Stimulated activated effector memory CD8-positive, alpha-beta T cell treated with anti-CD3 and anti-CD28 coated beads, Interleukin-12 subunit alpha, Interleukin-12 subunit beta, amount 100 ng/mL, for 72 hours (primary cell): ENCODE data around the gene EBPL.

Experiments used
- ATAC-seq: fragments of 150-1000 bp; cut with Tn5 transposase; 2 replicates; pipeline ENCODE4 v1.10.0; 2021
- DNase-seq, 2 donors: peaks; one replicate each; pipeline ENCODE4 v3.0.0; 2021 to 2022; ENCODE audit warnings: low spot score in 2 of 2
- H3K27ac Mint-ChIP-seq: one replicate; pipeline ENCODE4 v1.8.0; 2022; ENCODE audit warnings: mild to moderate bottlenecking, mixed read lengths
- H3K36me3 Mint-ChIP-seq: one replicate; pipeline ENCODE4 v1.8.0; 2022; ENCODE audit warnings: mild to moderate bottlenecking, mixed read lengths
- H3K4me1 Mint-ChIP-seq: one replicate; pipeline ENCODE4 v1.8.0; 2022; ENCODE audit warnings: mixed read lengths
- H3K4me3 Mint-ChIP-seq: one replicate; pipeline ENCODE4 v1.8.0; 2022; ENCODE audit warnings: mild to moderate bottlenecking, mixed read lengths
- H3K9me3 Mint-ChIP-seq: one replicate; pipeline ENCODE4 v1.8.0; 2022; ENCODE audit warnings: mixed read lengths

EBPL gene

DNA sequence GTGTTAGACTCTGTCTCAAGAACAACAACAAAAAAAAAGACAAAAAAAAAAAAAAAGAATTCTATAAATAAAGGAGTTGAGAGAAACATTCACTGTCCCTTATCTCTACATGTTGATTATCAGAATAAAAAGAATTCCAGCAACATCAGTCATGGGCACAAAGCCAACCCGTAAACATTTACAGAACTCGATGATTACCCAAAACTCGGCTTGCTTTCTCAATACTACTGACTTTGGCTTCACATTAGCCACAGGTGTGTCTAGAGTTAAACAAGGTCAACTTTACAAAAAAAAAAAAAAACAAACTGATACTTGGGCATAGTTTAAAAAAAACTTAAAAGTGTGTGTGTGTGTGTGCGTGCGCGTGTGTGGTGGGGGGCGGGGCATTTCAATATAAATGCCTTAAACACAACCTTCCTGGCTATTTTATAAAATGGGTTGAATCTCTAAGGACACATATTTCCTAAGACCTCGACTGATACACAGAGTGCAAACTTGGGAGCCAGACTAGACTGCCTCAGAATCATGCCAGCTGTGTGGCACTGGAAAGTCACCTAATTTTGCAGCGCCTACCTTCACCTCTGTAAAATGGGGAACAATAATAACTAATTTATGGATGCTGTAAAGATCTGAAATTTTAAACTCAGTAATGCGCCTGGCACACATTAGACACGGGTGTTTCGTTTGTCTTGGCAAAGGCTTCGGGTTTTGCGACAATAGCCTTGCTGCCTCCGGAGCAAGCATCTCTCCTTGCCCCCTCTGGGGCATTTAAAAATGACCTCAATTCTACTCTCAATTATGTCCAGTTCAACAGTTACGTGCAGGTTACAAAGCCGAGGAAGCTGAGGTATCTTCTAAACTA lies 922 bp downstream of the EBPL start:
- ATAC-seq (peak; percentile 11), DNase-seq (no peak)
- H3K4me3 Mint-ChIP-seq: peak overlapping the region; percentile 76
- peaks cover 18% of the 10 kb centered on the region for H3K4me1 Mint-ChIP-seq
- H3K27ac Mint-ChIP-seq: peak overlapping the region; percentile 43
- H3K9me3 Mint-ChIP-seq: no peaks in the 10 kb centered on the region
- H3K36me3 Mint-ChIP-seq: peaks cover 4% of the 10 kb centered on the region

DNA sequence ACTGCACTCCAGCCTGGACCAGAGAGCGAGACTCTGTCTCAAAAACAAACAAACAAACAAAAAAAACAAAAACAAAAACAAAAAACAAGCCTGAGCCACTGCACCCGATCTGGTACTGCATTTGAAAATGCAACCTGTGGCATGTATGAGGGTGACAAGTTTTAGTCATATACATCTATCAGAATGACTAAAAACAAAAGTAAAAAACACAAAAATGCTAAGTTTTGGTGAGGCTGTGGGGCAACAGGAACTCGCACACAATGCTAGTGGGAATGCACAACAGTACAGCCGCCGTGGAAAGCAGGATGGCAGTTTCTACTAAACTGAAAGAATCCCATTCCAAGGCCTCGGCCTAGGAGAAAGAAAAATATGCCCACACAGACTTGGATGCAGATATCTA lies 7.8 kb downstream of the EBPL start:
- DNase-seq (no peak), ATAC-seq (peak; percentile 98)
- Mint-ChIP-seq H3K27ac (no peak overlapping the region), H3K9me3 (no peaks in the 10 kb centered on the region), H3K36me3 (peaks cover 17% of the 10 kb centered on the region), H3K4me1 (peaks cover 22% of the 10 kb centered on the region), H3K4me3 (peak overlapping the region; percentile 45)

DNA sequence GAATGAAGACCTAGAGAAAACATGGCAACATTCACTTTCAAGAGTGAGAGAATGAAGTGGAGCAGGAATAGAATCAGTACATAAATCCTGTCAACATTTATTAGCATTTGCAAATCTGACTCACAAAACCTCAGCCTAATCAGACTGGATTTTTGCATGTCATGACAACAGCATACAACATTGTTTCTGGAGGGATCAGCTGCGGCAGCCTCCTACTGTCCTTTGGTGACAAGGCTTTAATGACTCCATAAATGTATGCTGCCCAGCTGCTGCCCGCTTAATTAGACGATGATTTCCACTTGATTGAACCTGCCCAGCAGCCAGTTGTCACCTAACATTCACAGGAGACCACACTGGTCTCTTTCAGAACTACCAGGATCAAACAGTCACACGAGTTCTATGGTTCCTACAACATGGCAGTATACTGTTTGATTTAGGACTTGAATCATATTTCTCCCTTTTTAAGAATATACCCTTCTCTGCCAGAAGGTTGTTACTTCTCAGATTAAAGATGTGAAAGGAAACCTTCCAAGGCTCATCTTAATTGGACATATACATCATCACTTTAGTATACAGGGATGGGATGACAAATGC lies 9.3 kb downstream of the EBPL start:
- Mint-ChIP-seq H3K9me3 (no peaks in the 10 kb centered on the region), H3K27ac (no peak overlapping the region), H3K4me3 (no peak overlapping the region), H3K4me1 (peaks cover 22% of the 10 kb centered on the region), H3K36me3 (peaks cover 17% of the 10 kb centered on the region)
- ATAC-seq (no peak), DNase-seq (no peak)

DNA sequence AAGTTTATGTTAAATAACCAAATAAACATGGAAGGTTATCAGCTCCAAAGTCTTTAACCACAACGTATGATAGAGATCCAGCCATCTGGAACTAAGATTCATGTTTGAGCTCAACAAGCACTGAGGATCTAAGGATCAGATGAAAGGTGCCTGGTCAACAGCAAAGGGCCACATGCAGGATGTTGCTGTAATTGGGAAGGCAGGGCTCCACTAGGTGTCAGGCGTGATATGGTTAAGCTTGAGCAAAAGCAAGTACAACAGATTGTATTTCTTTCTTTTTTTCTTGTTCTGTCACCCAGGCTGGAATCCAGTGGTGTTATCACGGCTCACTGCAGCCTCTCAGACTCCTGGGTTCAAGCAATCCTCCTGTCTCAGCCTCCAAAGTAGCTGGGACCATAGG lies 12.0 kb downstream of the EBPL start:
- Mint-ChIP-seq H3K4me3 (no peak overlapping the region), H3K27ac (no peak overlapping the region), H3K36me3 (peaks cover 12% of the 10 kb centered on the region), H3K9me3 (no peaks in the 10 kb centered on the region), H3K4me1 (peaks cover 9% of the 10 kb centered on the region)
- DNase-seq: no peak
- no peak for ATAC-seq

DNA sequence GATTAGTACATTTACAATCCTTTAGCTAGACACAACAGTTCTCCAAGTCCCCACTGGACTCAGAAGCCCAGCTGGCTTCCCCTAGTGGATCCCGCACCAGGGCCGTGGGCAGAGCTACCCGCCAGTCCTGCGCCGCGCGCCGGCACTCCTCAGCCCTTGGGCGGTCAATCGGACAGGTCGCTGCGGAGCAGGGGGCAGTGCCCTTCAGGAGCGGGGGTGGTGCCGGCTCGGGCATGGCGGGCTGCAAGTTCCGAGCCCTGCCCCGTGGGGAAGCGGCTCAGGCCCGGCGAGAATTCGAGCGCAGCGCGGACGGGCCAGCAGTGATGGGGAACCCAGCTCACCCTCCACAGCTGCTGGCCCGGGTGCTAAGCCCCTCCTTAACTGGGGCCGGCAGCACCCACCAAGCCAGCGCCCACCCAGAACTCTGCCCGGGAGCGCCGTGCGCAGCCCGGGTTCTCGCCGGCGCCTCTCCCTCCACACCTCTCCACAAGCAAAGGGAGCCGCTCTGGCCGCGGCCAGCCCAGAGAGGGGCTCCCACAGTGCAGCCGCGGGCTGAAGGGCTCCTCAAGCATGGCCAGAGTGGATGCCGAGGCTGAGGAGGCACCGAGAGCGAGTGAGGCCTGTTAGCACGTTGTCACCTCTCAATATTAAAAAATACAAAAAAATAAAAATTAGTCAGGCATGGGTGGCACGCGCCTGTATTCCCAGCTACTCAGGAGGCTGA lies 12.9 kb downstream of the EBPL start:
- Mint-ChIP-seq H3K9me3 (no peaks in the 10 kb centered on the region), H3K36me3 (peaks cover 5% of the 10 kb centered on the region), H3K27ac (no peak overlapping the region), H3K4me1 (peaks cover under 1% of the 10 kb centered on the region), H3K4me3 (no peak overlapping the region)
- no peak for ATAC-seq
- no peak for DNase-seq

DNA sequence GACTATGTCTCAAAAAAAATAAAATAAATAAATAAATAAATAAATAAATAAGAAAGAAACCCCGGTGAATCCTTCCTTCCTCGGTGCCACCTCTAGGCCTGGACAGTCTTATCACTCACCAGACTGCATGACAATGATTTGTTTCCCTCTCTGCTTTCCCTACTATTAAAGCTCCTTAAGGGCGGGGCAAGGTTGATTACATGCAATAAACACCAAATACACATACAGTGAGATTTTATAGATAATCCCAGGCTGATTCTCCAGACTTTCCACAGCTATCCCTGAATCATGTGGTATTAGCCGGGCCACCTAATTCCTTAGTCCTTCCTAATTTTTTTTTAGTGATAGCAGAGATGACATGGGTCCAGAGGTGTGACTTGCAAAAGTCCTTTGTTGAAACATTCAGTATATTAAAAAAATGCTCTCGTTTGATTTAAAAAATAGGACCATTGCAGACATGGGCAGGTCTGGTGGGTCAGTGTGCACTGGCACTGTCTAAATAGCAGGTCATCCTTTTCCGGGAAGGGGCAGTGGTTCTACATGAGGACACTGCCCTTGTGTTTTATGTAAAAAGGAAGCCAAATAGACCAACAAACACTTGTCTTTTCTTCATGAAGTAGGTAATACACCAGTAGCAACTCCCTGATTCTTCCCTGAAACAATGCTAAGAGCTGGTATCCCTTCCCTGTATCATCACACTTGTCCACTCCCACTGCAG lies 14.5 kb downstream of the EBPL start:
- Mint-ChIP-seq H3K9me3 (no peaks in the 10 kb centered on the region), H3K27ac (no peak overlapping the region), H3K36me3 (peaks cover 5% of the 10 kb centered on the region), H3K4me3 (no peak overlapping the region), H3K4me1 (no peaks in the 10 kb centered on the region)
- DNase-seq: no peak
- no peak for ATAC-seq

DNA sequence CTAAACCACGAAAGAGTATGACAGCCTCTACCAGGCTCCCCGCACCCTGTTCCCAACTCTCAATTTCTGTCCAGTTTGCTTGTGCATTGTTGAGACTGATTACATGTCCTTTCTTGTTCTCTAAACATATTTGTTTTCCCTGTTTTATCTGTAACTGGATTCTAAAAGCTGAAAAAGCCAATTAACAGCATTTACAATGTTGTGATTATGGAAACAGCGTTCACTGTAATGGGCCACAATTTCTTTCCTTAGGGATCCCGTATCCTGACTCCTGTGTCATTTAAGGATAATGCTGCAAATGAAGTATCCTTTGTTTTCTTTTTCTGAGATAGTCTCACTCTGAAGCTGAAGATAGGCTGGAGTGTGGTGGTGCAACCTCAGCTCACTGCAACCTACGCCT lies 20.5 kb downstream of the EBPL start:
- H3K9me3 Mint-ChIP-seq: no peaks in the 10 kb centered on the region
- no peaks in the 10 kb centered on the region for H3K4me1 Mint-ChIP-seq
- H3K36me3 Mint-ChIP-seq: peaks cover 11% of the 10 kb centered on the region
- no peak overlapping the region for H3K27ac Mint-ChIP-seq
- no peak overlapping the region for H3K4me3 Mint-ChIP-seq
- ATAC-seq (no peak), DNase-seq (no peak)

DNA sequence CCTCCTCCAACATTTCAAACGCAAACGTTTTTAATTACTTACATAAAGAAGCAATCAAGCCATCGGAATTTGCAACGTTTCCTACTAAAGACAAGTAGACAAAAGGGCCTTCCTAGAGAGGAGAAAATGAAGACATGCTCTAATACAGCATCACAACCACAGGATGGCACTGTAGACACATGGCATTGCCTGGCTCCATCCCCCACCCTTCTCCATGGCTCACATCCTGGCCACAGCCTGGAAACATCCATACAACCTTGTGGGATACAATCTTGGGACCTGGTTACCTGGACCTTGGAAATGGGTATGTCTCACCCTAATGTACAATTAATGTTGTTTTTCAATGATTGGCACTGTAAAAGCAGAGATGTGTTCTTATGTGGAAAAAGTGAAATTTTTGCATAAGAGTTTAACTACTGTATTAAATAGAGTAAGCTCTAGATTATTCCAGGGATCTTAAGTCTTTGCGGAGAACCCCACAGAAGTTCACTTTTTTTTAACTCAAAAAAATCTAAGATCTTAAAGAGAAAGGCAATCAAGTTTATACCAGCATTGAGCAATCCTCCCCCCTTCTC lies 21.5 kb downstream of the EBPL start:
- H3K4me3 Mint-ChIP-seq: no peak overlapping the region

DNA sequence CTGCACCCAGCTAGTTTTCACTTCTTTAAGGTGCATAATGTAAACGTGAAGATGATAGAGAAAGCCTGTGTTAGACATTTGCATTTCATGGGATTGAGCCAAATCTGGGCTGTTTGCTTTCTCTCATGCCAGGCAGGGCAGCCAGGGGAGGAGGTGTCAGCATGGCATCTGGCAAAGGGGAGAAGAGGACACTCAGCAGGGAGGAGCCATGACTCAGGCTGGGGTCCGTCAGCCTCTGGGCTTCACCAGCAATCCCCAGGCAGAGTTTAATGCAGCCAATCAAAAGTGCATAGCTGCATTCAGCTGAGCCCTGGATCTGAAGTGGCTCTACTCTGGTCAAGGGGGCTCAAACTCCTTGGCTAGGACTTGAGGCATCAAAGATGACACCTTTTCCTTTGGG lies 23.5 kb downstream of the EBPL start:
- no peaks in the 10 kb centered on the region for H3K4me1 Mint-ChIP-seq
- no peaks in the 10 kb centered on the region for H3K9me3 Mint-ChIP-seq
- H3K4me3 Mint-ChIP-seq: no peak overlapping the region
- peaks cover 12% of the 10 kb centered on the region for H3K36me3 Mint-ChIP-seq
- DNase-seq (no peak), ATAC-seq (no peak)
- H3K27ac Mint-ChIP-seq: no peak overlapping the region

More for the DNA sequence above, 21.5 kb downstream of the EBPL start:
- Mint-ChIP-seq H3K9me3 (no peaks in the 10 kb centered on the region), H3K27ac (no peak overlapping the region), H3K4me1 (no peaks in the 10 kb centered on the region), H3K36me3 (peaks cover 12% of the 10 kb centered on the region)
- no peak for DNase-seq
- ATAC-seq: peak; percentile 71

DNA sequence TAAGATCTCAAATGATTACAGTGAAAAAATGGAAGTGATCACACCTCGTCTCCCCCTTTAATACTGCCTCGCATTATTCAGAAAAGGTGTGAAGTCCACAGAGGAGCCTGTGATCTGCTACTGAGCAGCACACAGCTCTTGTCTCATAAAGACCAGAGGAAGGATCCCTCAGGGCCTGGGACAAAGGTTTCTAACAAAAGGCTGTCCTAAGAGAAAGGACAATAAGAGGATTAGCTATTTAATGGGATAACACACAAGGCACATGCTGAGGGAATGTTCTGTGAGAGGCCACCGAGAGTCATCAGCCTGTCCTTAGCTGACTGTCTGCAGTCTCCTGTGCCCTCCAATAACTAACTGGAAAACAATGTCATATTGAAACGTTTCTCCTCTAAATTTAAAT lies 26.7 kb downstream of the EBPL start:
- no peak overlapping the region for H3K27ac Mint-ChIP-seq
- H3K4me1 Mint-ChIP-seq: no peaks in the 10 kb centered on the region
- H3K9me3 Mint-ChIP-seq: no peaks in the 10 kb centered on the region
- H3K4me3 Mint-ChIP-seq: no peak overlapping the region
- DNase-seq (no peak), ATAC-seq (no peak)
- peaks cover 12% of the 10 kb centered on the region for H3K36me3 Mint-ChIP-seq

DNA sequence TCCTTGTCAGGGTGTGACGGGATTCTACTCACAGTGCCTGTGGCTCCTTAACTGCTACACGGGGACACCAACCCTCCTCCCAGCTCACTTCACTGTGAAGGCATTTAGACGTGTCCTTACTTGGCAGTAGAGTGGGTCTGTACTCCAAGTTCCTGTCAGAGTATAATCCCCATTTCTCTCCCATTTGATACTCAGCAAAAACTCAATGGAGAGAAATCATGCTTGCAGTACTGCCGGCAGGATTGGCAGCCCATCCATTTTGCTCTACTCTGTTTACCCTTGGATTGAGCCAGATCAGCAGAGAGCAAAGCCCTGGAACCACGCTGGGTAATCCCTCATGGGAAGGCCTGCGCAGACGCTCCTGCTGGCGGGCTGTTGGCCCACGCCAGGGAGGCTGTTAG lies 34.0 kb downstream of the EBPL start:
- Mint-ChIP-seq H3K9me3 (no peaks in the 10 kb centered on the region), H3K36me3 (no peaks in the 10 kb centered on the region), H3K27ac (no peak overlapping the region), H3K4me3 (no peak overlapping the region), H3K4me1 (no peaks in the 10 kb centered on the region)
- ATAC-seq (no peak), DNase-seq (no peak)

DNA sequence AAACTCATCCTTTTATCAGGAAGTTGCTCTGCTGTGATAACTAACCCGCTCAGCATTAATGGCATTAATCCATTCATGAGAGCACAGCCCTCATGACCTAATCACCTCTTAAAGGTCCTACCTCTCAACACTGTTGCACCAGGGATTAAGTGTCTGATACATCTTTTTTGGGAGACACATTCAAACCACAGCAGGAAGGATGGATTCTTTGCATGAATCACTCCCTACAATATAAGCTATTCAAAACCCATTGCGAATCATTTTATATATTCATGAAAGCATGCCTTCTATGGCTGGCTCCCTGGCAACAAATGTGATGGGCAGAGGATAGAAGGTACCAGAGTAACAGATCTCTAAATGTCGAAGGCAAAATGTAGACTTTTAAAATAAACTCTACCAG lies 35.4 kb downstream of the EBPL start:
- Mint-ChIP-seq H3K36me3 (no peaks in the 10 kb centered on the region), H3K9me3 (no peaks in the 10 kb centered on the region), H3K27ac (no peak overlapping the region), H3K4me1 (no peaks in the 10 kb centered on the region), H3K4me3 (no peak overlapping the region)
- ATAC-seq (no peak), DNase-seq (no peak)

DNA sequence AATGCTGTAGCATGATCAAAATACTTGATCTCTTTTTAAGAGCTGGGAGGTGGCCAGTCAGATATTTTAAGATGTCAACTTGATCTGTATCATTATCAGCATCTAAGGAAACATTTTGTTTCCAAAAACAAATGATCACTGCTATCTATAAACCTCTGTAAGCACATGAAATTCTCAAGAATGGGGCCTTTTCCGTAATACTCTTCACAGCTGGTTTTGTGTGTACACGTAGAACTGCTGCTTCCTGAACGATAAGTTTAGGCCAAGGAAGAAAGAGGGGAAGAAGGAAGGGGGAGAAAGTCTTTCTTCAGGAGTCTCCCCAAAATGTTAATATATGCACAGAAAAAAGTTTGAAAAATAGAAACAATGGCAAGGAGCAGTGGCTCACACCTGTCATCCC lies 37.3 kb downstream of the EBPL start:
- no peak overlapping the region for H3K27ac Mint-ChIP-seq
- no peak for ATAC-seq
- no peaks in the 10 kb centered on the region for H3K36me3 Mint-ChIP-seq
- H3K9me3 Mint-ChIP-seq: no peaks in the 10 kb centered on the region
- no peak for DNase-seq
- no peak overlapping the region for H3K4me3 Mint-ChIP-seq
- no peaks in the 10 kb centered on the region for H3K4me1 Mint-ChIP-seq

DNA sequence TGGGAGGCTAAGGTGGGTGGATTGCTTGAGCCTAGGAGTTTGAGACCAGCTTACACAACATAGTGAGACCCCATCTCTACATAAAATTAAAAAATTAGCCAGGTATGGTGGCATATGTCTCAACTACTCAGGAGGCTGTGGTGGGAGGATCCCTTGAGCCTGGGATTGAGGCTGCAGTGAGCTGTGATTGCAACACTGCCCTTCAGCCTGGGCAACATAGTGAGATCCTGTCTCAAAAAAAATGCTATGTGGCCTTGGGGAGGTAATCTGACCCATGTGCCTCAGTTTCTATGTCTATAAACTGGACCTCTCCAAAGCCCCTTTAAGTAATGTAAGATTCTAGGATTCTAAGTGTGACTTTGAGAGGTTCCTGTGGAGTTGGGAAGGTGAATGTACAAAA lies 37.8 kb downstream of the EBPL start:
- no peaks in the 10 kb centered on the region for H3K9me3 Mint-ChIP-seq
- H3K27ac Mint-ChIP-seq: no peak overlapping the region
- no peaks in the 10 kb centered on the region for H3K4me1 Mint-ChIP-seq
- no peak overlapping the region for H3K4me3 Mint-ChIP-seq
- ATAC-seq (no peak), DNase-seq (no peak)
- no peaks in the 10 kb centered on the region for H3K36me3 Mint-ChIP-seq
